HEK293 (cell line): ENCODE measurements around the gene GNAS.
"Not testable (repeated sequence)": the region's sequence is repeated elsewhere in the genome, so short reads cannot be mapped to it uniquely, and the experiment has no call there.

ENCODE experiments used
- CTCF ChIA-PET: fragments of 350-600 bp; formaldehyde crosslinking; extraction: SDS; loops from one replicate; lab custom pipeline; 2021; ENCODE audit warnings: antibody characterized with exemption; lab: Yijun Ruan, JAX
- POLR2A ChIA-PET: fragments of 300-600 bp; formaldehyde crosslinking; extraction: SDS; loops from one replicate; lab custom pipeline; 2020; ENCODE audit warnings: antibody characterized with exemption, inconsistent platforms; lab: Yijun Ruan, JAX
- H3K27ac ChIP-seq: fragments of 200-500 bp; sonication (Bioruptor generic); 2 replicates; pipeline ENCODE4 v1.5.1; 2014; ENCODE audit warnings: low read depth, low read length, control low read depth, inconsistent platforms; ENCODE audit errors: extremely low read depth
- H3K36me3 ChIP-seq, 2 experiments: fragments of 200-500 bp in 1 of 2; sonication (Bioruptor generic) in 1 of 2; 1 replicate in 1 of 2; 2 replicates in 1 of 2; pipeline ENCODE4 v1.5.1; 2014 to 2017; ENCODE audit warnings: inconsistent platforms in 2 of 2, low read length in 2 of 2; ENCODE audit not compliant: control insufficient read depth in 2 of 2, insufficient read depth in 1 of 2
- H3K4me1 ChIP-seq: fragments of 200-500 bp; sonication (Bioruptor generic); 2 replicates; pipeline ENCODE4 v1.5.1; 2014; ENCODE audit warnings: mild to moderate bottlenecking, low read length, inconsistent platforms; ENCODE audit not compliant: control insufficient read depth, insufficient read depth
- H3K4me3 ChIP-seq: 2 replicates; pipeline ENCODE4 v1.5.1; 2011; ENCODE audit warnings: low read depth, mild to moderate bottlenecking, control low read depth, low read length, moderate library complexity
- H3K9me3 ChIP-seq: fragments of 200-500 bp; sonication (Bioruptor generic); 2 replicates; pipeline ENCODE4 v1.5.1; 2014; ENCODE audit warnings: low read depth, low read length, inconsistent platforms; ENCODE audit not compliant: control insufficient read depth, insufficient read depth
- KLF16 ChIP-seq: fragments of 450-650 bp; formaldehyde crosslinking; IDR thresholded peaks from 2 replicates; pipeline ENCODE4 v1.5.1; 2017; ENCODE audit warnings: missing biosample characterization, missing genetic modification characterization
- SCRT1 ChIP-seq: fragments of 450-650 bp; formaldehyde crosslinking; IDR thresholded peaks from 2 replicates; pipeline ENCODE4 v1.5.1; 2016; ENCODE audit warnings: missing biosample characterization, missing genetic modification characterization, borderline replicate concordance
- SCRT2 ChIP-seq: fragments of 450-650 bp; formaldehyde crosslinking; IDR thresholded peaks from 2 replicates; pipeline ENCODE4 v1.5.1; 2016; ENCODE audit warnings: missing biosample characterization, missing genetic modification characterization
- ZBTB17 ChIP-seq: fragments of 450-650 bp; formaldehyde crosslinking; IDR thresholded peaks from 2 replicates; pipeline ENCODE4 v1.5.1; 2016; ENCODE audit warnings: missing biosample characterization, missing genetic modification characterization
- ZFP69B ChIP-seq: fragments of 450-650 bp; formaldehyde crosslinking; IDR thresholded peaks from 2 replicates; pipeline ENCODE4 v1.5.1; 2016; ENCODE audit warnings: missing biosample characterization, missing genetic modification characterization
- ZNF112 ChIP-seq: fragments of 450-650 bp; formaldehyde crosslinking; IDR thresholded peaks from 2 replicates; pipeline ENCODE4 v1.5.0; 2017; ENCODE audit warnings: missing biosample characterization, missing genetic modification characterization
- ZNF473 ChIP-seq: fragments of 450-650 bp; formaldehyde crosslinking; IDR thresholded peaks from 2 replicates; pipeline ENCODE4 v1.5.1; 2017; ENCODE audit warnings: missing biosample characterization, missing genetic modification characterization
- ZNF514 ChIP-seq: fragments of 450-650 bp; formaldehyde crosslinking; IDR thresholded peaks from 2 replicates; pipeline ENCODE4 v1.5.1; 2016; ENCODE audit warnings: missing biosample characterization, missing genetic modification characterization
- ZNF530 ChIP-seq: fragments of 450-650 bp; formaldehyde crosslinking; IDR thresholded peaks from 2 replicates; pipeline ENCODE4 v1.5.1; 2016; ENCODE audit warnings: low read depth, missing biosample characterization, missing genetic modification characterization
- ZNF548 ChIP-seq: fragments of 450-650 bp; formaldehyde crosslinking; IDR thresholded peaks from 2 replicates; pipeline ENCODE4 v1.5.1; 2016; ENCODE audit warnings: missing biosample characterization, missing genetic modification characterization
- ZNF610 ChIP-seq: fragments of 450-650 bp; formaldehyde crosslinking; IDR thresholded peaks from 2 replicates; pipeline ENCODE4 v1.5.1; 2016; ENCODE audit warnings: missing biosample characterization, missing genetic modification characterization, borderline replicate concordance
- ZNF624 ChIP-seq: fragments of 450-650 bp; formaldehyde crosslinking; IDR thresholded peaks from 2 replicates; pipeline ENCODE4 v1.5.1; 2017; ENCODE audit warnings: missing biosample characterization, missing genetic modification characterization
- ZNF626 ChIP-seq: fragments of 450-650 bp; sonication (Bioruptor Pico); formaldehyde crosslinking; IDR thresholded peaks from 2 replicates; pipeline ENCODE4 v1.5.1; 2018; ENCODE audit warnings: missing biosample characterization, missing genetic modification characterization, inconsistent platforms
- ZNF776 ChIP-seq: fragments of 450-650 bp; formaldehyde crosslinking; IDR thresholded peaks from 2 replicates; pipeline ENCODE4 v1.5.0; 2017; ENCODE audit warnings: missing biosample characterization, missing genetic modification characterization, borderline replicate concordance
- ZNF777 ChIP-seq: fragments of 450-650 bp; formaldehyde crosslinking; IDR thresholded peaks from 2 replicates; pipeline ENCODE4 v1.5.1; 2017; ENCODE audit warnings: missing biosample characterization, missing genetic modification characterization, borderline replicate concordance
- ZNF785 ChIP-seq: fragments of 450-650 bp; formaldehyde crosslinking; IDR thresholded peaks from 2 replicates; pipeline ENCODE4 v1.5.1; 2016; ENCODE audit warnings: missing biosample characterization, missing genetic modification characterization
- TF ChIP-seq, protein P1 (sequence below): fragments of 450-650 bp; formaldehyde crosslinking; IDR thresholded peaks from 2 replicates; pipeline ENCODE4 v1.5.1; 2017; ENCODE audit warnings: missing biosample characterization, missing genetic modification characterization
- TF ChIP-seq, protein P2 (sequence below): fragments of 450-650 bp; formaldehyde crosslinking; IDR thresholded peaks from 2 replicates; pipeline ENCODE4 v1.5.1; 2016; ENCODE audit warnings: missing biosample characterization, missing genetic modification characterization

Gene GNAS

DNA sequence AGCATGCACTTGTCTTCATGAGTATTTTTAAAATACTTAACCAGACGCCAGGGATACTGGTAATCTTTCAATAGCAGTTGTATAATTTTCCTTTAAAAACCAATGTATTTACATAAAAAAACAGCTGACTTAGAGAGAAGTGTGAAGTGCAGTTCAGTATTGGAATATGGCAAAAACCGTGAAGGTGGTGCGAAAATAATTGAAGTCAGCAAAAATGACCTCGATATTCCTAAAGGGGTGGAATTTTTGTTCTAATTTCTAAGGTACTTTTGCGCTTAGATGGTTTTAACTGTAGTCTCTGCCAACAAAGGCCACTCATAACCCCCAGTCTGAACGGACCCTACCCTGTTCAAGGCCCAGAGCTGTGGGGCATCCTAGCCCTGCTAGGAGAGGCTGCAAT, 27.1 kb upstream of the GNAS start:
- Histone ChIP-seq H3K9me3 (no peaks in the 10 kb centered on the region), H3K36me3 (peaks cover 5 to 72% of the 10 kb centered on the region in 2 experiments; a peak in 2 of 3 replicates), H3K27ac (no peak overlapping the region), H3K4me1 (no peaks in the 10 kb centered on the region), H3K4me3 (no peak overlapping the region)
- CTCF ChIA-PET: no interaction called here
- TF ChIP-seq ZNF785 (tag by site-specific recombination): no peak
- TF ChIP-seq ZNF112 (tag by site-specific recombination): no peak
- TF ChIP-seq ZNF473 (tag by site-specific recombination): no peak
- no peak for TF ChIP-seq ZNF514 (tag by site-specific recombination)
- TF ChIP-seq ZNF776 (tag by site-specific recombination): no peak
- POLR2A ChIA-PET: no interaction called here

GRCh38 chr20:58826271-58826670, 26.2 kb upstream of the GNAS start:
- CTCF ChIA-PET: no interaction called here
- H3K4me1 ChIP-seq: no peaks in the 10 kb centered on the region
- POLR2A ChIA-PET: no interaction called here
- peaks cover 5 to 67% of the 10 kb centered on the region in 2 experiments; a peak in 2 of 3 replicates for H3K36me3 ChIP-seq
- H3K27ac ChIP-seq: no peak overlapping the region
- TF ChIP-seq SCRT2 (tag by site-specific recombination) (no peak), ZNF626 (no peak), ZNF610 (no peak), ZBTB17 (no peak), KLF16 (tag by site-specific recombination) (no peak), ZNF777 (tag by site-specific recombination) (no peak), SCRT1 (no peak), ZNF530 (tag by site-specific recombination) (no peak), ZNF548 (tag by site-specific recombination) (no peak), ZNF624 (tag by site-specific recombination) (no peak)
- TF ChIP-seq, protein P1, sequence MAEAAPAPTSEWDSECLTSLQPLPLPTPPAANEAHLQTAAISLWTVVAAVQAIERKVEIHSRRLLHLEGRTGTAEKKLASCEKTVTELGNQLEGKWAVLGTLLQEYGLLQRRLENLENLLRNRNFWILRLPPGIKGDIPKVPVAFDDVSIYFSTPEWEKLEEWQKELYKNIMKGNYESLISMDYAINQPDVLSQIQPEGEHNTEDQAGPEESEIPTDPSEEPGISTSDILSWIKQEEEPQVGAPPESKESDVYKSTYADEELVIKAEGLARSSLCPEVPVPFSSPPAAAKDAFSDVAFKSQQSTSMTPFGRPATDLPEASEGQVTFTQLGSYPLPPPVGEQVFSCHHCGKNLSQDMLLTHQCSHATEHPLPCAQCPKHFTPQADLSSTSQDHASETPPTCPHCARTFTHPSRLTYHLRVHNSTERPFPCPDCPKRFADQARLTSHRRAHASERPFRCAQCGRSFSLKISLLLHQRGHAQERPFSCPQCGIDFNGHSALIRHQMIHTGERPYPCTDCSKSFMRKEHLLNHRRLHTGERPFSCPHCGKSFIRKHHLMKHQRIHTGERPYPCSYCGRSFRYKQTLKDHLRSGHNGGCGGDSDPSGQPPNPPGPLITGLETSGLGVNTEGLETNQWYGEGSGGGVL (tag by site-specific recombination): no peak
- TF ChIP-seq, protein P2, sequence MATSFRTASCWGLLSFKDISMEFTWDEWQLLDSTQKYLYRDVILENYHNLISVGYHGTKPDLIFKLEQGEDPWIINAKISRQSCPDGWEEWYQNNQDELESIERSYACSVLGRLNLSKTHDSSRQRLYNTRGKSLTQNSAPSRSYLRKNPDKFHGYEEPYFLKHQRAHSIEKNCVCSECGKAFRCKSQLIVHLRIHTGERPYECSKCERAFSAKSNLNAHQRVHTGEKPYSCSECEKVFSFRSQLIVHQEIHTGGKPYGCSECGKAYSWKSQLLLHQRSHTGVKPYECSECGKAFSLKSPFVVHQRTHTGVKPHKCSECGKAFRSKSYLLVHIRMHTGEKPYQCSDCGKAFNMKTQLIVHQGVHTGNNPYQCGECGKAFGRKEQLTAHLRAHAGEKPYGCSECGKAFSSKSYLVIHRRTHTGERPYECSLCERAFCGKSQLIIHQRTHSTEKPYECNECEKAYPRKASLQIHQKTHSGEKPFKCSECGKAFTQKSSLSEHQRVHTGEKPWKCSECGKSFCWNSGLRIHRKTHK (tag by site-specific recombination): no peak
- H3K4me3 ChIP-seq: no peak overlapping the region
- H3K9me3 ChIP-seq: no peaks in the 10 kb centered on the region

DNA sequence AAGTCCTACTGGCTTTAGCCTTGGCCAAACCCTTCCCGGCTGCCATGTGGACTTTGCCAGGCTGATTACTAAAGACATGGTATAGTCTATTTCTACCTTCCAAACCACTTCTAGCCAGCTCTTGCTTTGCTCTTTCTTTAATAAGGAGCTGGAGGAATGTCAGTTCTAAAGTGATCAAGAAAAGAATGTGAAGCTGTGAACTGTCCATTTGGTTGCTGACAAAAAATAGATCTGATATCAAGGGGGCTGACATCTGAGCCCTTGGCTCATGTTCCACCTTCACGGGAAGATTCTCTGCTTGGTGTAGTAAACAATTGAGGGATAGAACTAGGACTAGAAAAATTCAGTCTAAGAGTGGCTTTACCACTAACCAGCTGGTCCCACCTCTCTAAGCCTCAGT, 24.4 kb upstream of the GNAS start:
- POLR2A ChIA-PET: no interaction called here
- Histone ChIP-seq H3K9me3 (no peaks in the 10 kb centered on the region), H3K4me3 (no peak overlapping the region), H3K4me1 (no peaks in the 10 kb centered on the region), H3K36me3 (peaks cover 5 to 49% of the 10 kb centered on the region in 2 experiments; a peak in 2 of 3 replicates), H3K27ac (no peak overlapping the region)
- no peak for TF ChIP-seq ZFP69B (tag by site-specific recombination)
- CTCF ChIA-PET: interaction anchor here (0.5 to 1.0 kb wide), 2 partner anchors 10 to 682 kb away, joined by 3 read pairs; no protein-coding TSS in a partner anchor

DNA sequence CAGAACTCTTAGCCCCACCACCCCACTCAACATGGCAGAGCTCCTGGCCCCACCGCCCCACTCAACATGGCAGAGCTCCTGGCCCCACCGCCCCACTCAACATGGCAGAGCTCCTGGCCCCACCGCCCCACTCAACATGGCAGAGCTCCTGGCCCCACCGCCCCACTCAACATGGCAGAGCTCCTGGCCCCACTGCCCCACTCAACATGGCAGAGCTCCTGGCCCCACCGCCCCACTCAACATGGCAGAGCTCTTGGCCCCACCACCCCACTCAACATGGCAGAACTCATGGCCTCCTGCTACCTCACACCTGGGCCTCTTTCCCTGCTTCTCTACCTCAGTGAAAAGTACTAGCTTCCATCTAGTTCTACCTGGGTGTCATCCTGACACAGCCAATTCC, 23.7 kb upstream of the GNAS start:
- H3K9me3 ChIP-seq, H3K4me3 ChIP-seq, H3K27ac ChIP-seq, H3K4me1 ChIP-seq, POLR2A ChIA-PET: not testable (repeated sequence)
- CTCF ChIA-PET: interaction anchor here (0.6 to 1.0 kb wide), 3 partner anchors 9 to 665 kb away, joined by 3 read pairs; no protein-coding TSS in a partner anchor
- peaks cover 5 to 45% of the 10 kb centered on the region in 2 experiments; a peak in 2 of 3 replicates for H3K36me3 ChIP-seq
